ENCODE data around the gene TMEM51. TPM values are rescaled to one million over a fixed set of nuclear protein-coding genes. Genes with fewer than 3 reads are reported as not detected.

The TMEM51 gene
- total and polyA plus RNA-seq, 10 of the 15 experiments (the other 5 are each of a cell fraction or from before 2014, with no cell fraction given) = 0.55 to 4.8 (median 3.1) TPM

DNA sequence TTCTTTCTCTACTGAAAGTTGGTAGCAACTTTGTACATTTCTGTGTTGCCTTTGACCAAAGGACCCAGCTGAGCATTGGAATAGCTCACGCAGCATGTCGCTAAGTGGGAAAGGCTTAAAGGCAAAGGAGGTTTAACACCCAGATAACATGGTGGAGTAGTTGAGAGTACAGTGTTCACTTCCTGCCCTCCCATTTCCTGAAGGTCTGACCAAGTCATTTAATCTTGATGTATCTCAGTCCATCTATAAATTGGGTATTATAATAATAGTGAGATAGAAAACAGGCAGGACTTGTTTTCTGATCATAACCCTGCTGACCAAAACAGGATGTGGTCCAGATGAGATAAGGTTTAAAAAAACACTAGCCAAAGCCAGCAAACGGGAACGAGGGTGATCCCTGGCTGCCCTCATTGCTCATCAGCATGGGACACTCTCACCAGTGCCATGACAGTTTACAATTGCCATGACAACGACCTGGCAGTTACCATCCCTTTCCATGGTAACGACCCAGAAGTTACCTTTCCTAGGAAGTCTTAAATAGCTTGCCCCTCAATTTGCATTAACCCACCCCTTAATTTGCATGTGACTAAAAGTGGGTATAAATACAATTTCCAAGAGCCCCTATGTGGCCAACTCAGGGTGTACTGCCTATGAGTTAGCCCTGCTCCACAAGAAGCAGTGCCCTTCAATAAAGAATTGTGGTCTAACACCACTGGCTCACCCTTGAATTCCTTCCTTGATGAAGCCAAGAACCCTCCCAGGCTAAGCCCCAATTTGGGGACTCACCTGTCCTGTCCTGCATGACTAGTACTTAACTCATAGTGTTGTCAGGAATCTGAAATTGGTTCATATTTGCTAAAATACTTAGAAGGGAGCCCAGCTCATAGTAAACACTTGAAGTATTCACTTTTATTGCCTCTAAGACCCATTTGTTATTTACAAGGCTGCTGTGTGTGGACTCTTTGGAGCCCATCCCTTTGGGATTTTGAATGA lies 65.0 kb downstream of the TMEM51 start:
- DNase-seq (ENCODE audit: low read depth, low spot score) = peak; percentile 7
- ChIA-PET SMC1A (ENCODE audit: uncharacterized antibody, unreplicated experiment) (interaction anchor here (1.0 to 2.3 kb wide), 4 partner anchors 13 to 58 kb away, joined by 3 to 7 read pairs (median 4); no protein-coding TSS in a partner anchor), RAD21 (ENCODE audit: unreplicated experiment) (interaction anchor here (0.8 to 1.2 kb wide), 2 partner anchors 12 to 51 kb away, joined by 3 read pairs; no protein-coding TSS in a partner anchor), CTCF (interaction anchor here (0.6 to 2.3 kb wide), 3 partner anchors 13 to 549 kb away, joined by 4 to 6 read pairs (median 6); no protein-coding TSS in a partner anchor), POLR2A (no interaction called here)
- BruUV-seq (replicated peaks) = no TSS peak
- Histone ChIP-seq H3K27ac (ENCODE audit: control insufficient read depth, insufficient read depth) (no peak overlapping the region), H3K79me2 (ENCODE audit: control insufficient read depth, insufficient read depth, low read length) (no peaks in the 10 kb centered on the region), H3K36me3 (ENCODE audit: control insufficient read depth in 2 of 2, insufficient read depth in 2 of 2, low read length in 1 of 2) (peaks cover 0 to 2% of the 10 kb centered on the region in 2 experiments; a peak in 3 of 4 replicates), H2AFZ (ENCODE audit: control insufficient read depth, low read depth, low read length) (no peak overlapping the region), H3K9ac (ENCODE audit: control insufficient read depth, insufficient read depth, low read length) (no peak overlapping the region), H3K4me2 (ENCODE audit: control insufficient read depth, insufficient read depth) (no peak overlapping the region), H3K4me1 (ENCODE audit: control insufficient read depth, insufficient read depth, low read length) (no peaks in the 10 kb centered on the region), H3K4me3 (no peak overlapping the region), H3K9me3 (replicated peaks; ENCODE audit: control insufficient read depth, insufficient read depth, low read length) (no peaks in the 10 kb centered on the region; the same call in 2 of the 3 replicates), H4K20me1 (ENCODE audit: control insufficient read depth, insufficient read depth) (no peaks in the 10 kb centered on the region), H3K27me3 (replicated peaks in 1 of 2; ENCODE audit: control insufficient read depth in 2 of 2, insufficient read depth in 2 of 2, low read length in 1 of 2) (no peaks in the 10 kb centered on the region)
- no peak for FAIRE-seq
- peak; percentile 76 for ATAC-seq
- intact Hi-C loops (cut with micrococcal nuclease; ENCODE audit: unreplicated experiment) (no loop called here), in situ Hi-C loops (cut with MboI) (no loop called here)
- WGBS (ENCODE audit: insufficient coverage, insufficient replicate concordance, low lambda C conversion rate, missing lambda C conversion rate) = 32% methylated on average over 6 of the region's 6 CpGs
- TF ChIP-seq RCOR1 (conservative IDR thresholded peaks at IDR 0.05; ENCODE audit: low read depth, low read length) (no peak), RUNX3 (IDR thresholded peaks at IDR 0.05; ENCODE audit: low read length) (peak; percentile 65), GABPA (IDR thresholded peaks at IDR 0.05; ENCODE audit: low read depth) (0 out of 2 replicates have a peak, but pooled peaks have one; percentile 12), ASH2L (IDR thresholded peaks at IDR 0.05; ENCODE audit: borderline replicate concordance, low read depth) (no peak), E2F4 (IDR thresholded peaks at IDR 0.05; ENCODE audit: low read depth, low read length) (no peak), ZBED1 (IDR thresholded peaks at IDR 0.05; ENCODE audit: borderline replicate concordance) (no peak), MYB (IDR thresholded peaks at IDR 0.05; ENCODE audit: borderline replicate concordance, low read depth, low read length) (no peak), BMI1 (IDR thresholded peaks at IDR 0.05; ENCODE audit: borderline replicate concordance) (peak; percentile 61), STAT3 (IDR thresholded peaks at IDR 0.05; ENCODE audit: low read depth, low read length) (no peak), TARDBP (IDR thresholded peaks at IDR 0.05; ENCODE audit: borderline replicate concordance) (no peak), RAD51 (IDR thresholded peaks at IDR 0.05) (no peak)
- TF ChIP-seq, protein P1, sequence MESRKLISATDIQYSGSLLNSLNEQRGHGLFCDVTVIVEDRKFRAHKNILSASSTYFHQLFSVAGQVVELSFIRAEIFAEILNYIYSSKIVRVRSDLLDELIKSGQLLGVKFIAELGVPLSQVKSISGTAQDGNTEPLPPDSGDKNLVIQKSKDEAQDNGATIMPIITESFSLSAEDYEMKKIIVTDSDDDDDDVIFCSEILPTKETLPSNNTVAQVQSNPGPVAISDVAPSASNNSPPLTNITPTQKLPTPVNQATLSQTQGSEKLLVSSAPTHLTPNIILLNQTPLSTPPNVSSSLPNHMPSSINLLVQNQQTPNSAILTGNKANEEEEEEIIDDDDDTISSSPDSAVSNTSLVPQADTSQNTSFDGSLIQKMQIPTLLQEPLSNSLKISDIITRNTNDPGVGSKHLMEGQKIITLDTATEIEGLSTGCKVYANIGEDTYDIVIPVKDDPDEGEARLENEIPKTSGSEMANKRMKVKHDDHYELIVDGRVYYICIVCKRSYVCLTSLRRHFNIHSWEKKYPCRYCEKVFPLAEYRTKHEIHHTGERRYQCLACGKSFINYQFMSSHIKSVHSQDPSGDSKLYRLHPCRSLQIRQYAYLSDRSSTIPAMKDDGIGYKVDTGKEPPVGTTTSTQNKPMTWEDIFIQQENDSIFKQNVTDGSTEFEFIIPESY (IDR thresholded peaks at IDR 0.05) = no peak
- TF ChIP-seq, protein P2, sequence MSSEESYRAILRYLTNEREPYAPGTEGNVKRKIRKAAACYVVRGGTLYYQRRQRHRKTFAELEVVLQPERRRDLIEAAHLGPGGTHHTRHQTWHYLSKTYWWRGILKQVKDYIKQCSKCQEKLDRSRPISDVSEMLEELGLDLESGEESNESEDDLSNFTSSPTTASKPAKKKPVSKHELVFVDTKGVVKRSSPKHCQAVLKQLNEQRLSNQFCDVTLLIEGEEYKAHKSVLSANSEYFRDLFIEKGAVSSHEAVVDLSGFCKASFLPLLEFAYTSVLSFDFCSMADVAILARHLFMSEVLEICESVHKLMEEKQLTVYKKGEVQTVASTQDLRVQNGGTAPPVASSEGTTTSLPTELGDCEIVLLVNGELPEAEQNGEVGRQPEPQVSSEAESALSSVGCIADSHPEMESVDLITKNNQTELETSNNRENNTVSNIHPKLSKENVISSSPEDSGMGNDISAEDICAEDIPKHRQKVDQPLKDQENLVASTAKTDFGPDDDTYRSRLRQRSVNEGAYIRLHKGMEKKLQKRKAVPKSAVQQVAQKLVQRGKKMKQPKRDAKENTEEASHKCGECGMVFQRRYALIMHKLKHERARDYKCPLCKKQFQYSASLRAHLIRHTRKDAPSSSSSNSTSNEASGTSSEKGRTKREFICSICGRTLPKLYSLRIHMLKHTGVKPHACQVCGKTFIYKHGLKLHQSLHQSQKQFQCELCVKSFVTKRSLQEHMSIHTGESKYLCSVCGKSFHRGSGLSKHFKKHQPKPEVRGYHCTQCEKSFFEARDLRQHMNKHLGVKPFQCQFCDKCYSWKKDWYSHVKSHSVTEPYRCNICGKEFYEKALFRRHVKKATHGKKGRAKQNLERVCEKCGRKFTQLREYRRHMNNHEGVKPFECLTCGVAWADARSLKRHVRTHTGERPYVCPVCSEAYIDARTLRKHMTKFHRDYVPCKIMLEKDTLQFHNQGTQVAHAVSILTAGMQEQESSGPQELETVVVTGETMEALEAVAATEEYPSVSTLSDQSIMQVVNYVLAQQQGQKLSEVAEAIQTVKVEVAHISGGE (CRISPR knock-in tag; IDR thresholded peaks at IDR 0.05) = no peak

All from GM12878 (cell line).